Germinal center (tissue), 1 donor: ENCODE data around the gene SLC12A9.
"Not testable (repeated sequence)": the region's sequence is repeated elsewhere in the genome, so short reads cannot be mapped to it uniquely, and the experiment has no call there.

Experiments used
- DNase-seq: peaks from one replicate; pipeline ENCODE4 v3.0.0; 2012; ENCODE audit warnings: mixed read lengths, low spot score

Gene SLC12A9

DNA sequence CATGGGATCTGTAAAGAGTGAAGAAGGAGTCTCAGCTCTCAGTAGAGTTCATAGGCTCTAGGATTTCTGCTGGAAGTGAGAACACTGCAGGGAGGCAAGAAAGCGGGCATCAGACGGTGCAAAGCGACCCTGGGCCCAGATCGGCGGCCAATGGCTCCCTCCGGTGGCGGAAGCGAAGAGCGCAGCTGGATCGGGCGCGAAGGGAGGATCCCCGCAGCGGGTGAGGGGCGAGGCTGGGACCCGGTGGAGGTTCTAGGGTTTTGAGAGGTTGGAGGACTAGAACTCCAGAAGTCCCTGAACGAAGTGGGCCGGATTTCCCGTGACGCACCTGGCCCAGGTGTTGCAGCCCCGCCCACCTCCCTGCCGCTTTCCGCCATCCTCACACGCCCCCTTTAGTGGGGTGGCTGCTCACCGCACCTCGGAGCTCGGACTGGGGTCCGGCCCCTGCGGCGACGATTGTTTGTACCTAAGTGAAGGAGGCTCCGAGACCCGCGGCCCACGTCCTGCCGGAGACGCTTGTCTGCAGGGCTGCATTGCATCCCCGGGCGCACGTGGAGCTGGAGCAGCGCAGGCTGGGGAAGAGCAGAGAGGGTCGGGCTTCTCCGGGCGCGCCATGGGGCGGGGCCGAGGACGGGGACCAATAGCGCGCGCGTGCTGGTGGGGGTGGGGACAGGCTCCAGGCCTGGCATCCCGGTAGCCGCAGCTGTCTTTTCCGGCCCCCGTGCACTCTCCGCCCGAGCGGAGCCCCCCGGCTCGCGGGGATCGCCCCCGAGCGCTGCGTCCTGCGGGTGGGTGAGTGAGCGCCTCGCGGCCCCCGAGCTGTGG, at the start of gene SLC12A9:
Gene SLC12A9 (plus strand): TSS at position 666 of the 825 bp plus-strand sequence. CDS start 1,485 bp downstream, outside the sequence.
- DNase-seq, result peak; percentile 95

- peak; percentile 42 for DNase-seq
Measured at GRCh38 chr7:100802951-100803350, 49.6 kb upstream of the SLC12A9 start.

DNA sequence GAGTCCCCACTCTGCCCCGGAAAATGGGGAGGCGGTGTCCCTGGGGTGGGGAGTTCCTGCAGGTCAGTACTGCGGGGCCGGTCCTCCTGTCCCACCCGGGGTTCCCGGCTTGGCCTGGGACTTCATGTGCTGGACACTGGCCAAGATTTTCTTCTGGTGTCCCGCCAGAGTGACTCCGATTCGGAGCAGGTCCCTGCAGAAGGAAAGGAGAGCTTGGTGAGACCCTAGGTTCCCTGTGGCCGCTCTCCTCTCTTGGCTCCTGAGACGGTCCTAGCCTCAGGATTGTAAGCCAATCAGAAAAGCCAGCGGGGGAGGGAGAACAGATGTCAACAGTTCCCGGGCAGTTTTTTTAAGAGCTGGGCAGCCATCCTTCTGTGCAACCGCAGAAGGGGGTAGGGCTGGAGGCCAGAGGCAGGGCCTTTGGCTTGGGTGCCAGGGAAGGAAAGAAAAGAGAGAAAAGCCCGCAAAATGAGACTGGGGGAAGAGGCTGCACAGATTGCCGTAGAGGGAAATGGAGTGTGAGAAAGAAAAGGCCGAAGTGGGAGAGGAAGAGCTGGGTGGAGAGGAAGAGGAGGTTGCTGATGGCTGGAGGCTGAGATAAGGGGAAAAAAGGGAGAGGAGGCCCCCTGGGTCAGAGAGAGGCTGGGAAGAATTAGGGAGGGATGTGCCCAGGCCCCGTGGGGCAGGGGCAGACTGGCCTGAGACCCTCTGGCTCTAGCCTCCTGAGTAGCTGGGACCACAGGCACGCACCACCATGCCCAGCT, 48.9 kb upstream of the SLC12A9 start:
- peak; percentile 94 for DNase-seq

GRCh38 chr7:100804681-100805431, 47.7 kb upstream of the SLC12A9 start:
- no peak for DNase-seq

DNA sequence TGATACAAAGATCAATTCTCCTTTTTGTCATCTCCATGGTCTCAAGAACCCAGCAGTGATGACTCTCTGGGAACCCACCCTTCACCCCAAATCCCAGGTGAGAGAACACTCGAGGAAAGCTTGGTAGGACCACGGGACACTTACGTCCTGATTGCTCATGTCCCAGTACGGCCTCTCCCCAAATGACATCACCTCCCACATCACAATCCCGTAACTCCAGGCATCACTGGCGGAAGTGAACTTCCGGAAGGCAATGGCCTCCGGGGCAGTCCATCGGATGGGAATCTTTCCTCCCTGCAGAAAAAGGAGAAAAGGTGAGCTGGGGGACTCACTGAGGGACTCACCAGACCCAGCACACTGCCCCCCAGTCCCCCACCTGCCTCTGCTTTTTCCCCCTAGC, 46.2 kb upstream of the SLC12A9 start:
- DNase-seq, result no peak

- not testable (repeated sequence) for DNase-seq
Measured at GRCh38 chr7:100806883-100807282, 45.6 kb upstream of the SLC12A9 start.

DNA sequence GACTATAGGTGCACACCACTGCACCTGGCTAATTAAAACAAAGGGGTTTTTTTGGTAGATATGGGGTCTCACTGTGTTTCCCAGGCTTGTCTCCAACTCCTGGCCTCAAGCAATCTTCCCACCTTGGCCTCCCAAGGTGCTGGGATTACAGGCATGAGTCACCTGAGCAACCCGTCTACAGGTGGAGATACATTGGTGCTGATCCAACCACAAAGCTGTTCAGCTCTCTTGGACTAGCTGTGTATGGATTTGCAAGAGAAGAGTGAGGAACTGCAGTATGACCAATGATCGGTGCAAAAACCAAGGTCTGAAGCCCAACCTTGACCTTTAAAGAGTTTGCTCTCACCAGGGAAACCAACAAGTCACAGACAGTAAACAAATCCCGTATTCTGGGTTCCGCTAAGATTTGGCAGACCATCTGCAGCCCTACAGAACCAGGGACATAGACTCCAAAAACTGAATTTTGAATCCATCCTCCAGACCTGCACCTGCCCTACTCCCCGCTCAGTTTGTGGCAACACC, 44.1 kb upstream of the SLC12A9 start:
- DNase-seq, result no peak

DNA sequence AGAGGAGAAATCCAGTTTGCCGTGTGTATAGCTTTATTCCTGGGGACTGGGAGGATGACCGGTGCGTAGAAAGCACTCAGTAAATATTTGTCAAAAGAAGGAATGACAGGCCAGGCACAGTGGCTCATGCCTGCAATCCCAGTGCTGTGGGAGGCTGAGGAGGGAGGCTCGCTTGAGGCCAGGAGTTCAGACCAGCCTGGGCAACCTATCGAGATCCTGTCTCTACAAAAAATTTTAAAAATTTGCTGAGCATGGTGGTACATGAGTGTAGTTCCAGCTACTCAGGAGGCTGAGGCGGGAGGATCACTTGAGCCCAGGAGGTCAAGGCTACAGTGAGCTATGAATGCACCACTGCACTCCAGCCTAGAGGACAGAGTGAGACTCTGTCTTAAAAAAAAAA, 41.0 kb upstream of the SLC12A9 start:
- no peak for DNase-seq

DNA sequence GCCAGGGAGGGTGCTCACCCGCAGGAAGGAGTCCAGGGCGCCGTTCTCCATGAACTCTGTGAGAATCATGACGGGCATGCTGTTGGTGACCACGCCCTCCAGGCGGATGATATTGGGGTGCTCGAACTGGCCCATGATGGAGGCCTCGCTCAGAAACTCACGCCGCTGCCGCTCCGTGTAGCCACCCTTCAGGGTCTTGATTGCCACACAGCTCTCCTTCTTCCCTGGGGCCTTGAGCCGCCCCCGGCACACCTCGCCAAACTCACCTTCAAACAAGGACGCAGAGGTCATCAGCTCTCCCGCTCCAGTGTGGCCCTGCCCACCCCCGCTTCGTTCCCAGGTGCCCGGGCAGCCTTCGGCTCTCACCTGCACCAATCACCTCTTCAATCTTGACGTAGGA, 39.8 kb upstream of the SLC12A9 start:
- DNase-seq, result no peak

DNA sequence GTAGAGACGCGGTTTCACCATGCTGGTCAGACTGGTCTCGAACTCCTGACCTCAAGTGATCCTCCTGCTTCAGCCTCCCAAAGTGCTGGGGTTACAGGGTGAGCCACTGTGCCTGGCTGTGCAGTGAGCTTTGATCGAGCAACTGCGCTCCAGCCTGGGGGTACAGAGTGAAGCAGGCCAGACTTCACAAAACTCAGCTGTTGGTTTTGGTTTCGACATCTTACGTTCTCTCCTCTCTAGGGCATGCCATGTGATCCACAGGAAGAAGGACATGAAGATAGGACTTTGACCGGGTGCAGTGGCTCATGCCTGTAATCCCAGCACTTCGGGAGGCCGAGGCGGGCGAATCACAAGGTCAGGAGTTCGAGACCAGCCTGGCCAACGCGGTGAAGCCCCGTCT, 36.0 kb upstream of the SLC12A9 start:
- not testable (repeated sequence) for DNase-seq

- DNase-seq, result no peak
Measured at GRCh38 chr7:100817097-100817496, 35.4 kb upstream of the SLC12A9 start.

DNA sequence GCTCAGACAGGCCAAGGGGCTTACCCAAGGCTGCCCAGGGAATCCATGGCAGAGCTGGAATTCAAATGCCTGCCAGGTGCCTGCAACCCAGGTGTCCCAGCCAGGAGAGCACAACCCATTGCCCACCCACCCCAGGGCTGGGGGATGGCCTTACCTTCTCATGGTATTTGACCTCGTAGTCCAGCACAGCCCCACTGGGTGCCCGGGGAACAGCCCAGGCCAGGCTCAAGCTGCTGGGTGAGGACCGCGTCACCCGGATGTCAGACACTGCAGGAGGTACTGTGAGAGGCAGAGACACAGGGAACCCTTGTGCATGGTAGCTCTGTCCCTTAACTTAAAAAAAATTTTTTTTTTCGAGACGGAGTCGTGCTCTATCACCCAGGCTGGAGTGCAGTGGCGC, 34.1 kb upstream of the SLC12A9 start:
- DNase-seq, result no peak

GRCh38 chr7:100818825-100819224, 33.7 kb upstream of the SLC12A9 start:
- DNase-seq, result no peak

GRCh38 chr7:100819586-100819985, 32.9 kb upstream of the SLC12A9 start:
- DNase-seq, result no peak

DNA sequence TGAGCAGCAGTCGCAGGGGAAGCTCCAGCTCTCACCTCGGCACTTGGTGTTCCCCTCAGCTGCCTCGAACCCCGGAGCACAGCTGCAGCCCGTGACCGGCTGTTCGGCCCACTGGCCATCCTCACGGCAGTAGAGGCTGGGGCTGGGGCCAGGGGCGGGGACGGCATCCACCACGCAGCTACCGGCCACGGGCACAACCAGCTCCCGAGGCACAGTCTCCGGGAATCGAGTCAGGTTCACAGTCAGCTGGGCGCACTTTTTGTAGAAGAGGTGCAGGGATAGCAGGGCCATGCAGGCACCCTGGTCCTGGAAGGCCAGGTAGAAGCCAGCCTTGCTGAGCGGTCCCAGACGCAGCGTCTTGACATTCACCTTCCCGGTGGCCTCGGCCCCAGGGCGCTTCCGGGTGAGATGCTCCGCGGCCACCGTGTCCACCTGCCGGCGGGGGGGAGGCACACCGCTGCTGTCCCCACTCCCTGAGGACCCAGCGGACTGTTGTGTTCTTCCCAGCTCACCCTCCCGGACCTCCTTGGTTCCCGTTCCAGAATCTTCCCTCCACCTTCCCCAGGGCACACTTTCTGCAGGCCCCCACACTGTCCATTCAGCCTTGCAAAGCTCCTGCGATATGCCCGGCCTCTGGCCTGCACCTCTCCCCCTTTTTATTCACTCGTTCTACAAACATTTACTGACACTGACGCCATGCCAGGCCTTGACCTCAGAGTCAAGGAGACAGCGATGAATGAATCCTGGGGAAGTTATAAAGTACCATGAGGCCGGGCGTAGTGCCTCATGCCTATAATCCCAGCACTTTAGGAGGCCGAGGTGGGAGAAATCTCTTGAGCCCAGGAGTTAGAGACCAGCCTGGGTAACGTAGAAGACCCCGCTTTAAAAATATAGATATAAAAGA, 30.0 kb upstream of the SLC12A9 start:
- DNase-seq, result no peak

- no peak for DNase-seq
Measured at GRCh38 chr7:100823140-100823525, 29.4 kb upstream of the SLC12A9 start.

- no peak for DNase-seq
Measured at GRCh38 chr7:100823534-100823933, 29.0 kb upstream of the SLC12A9 start.

DNA sequence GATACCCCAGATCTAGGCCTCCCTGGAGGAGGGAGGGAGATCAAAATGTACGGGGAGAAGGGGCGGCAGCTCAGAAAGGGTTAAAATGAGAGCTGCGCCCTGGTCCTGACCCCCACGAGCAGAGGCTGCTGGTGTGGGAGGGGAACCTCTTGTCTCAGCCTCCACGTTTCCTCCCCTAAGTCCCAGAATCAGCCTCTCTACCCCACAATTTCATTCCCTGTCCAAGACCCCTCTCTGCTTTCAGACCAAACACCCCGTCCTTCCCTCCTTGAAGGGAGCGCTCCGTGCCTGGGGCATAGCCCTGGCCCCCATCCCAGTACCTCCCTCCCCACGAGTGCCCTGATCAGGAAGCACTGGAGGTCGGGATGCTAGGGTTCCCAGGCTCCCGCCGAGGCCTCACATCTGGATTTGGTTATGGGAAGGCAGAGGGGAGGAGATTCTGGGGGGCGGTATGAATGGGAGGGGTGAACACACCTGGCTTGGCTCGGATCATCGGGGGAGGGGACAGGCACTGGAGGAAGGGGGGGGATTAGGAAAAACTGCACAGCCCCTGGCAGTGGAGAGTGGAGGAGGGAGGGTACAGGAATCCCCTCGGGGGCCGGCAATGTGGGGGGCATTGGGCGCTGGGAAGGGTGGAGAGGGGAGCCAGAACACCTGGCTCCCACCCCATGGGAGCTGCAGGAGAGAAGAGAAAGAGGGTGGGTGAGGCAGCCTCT, 27.9 kb upstream of the SLC12A9 start:
- no peak for DNase-seq

DNA sequence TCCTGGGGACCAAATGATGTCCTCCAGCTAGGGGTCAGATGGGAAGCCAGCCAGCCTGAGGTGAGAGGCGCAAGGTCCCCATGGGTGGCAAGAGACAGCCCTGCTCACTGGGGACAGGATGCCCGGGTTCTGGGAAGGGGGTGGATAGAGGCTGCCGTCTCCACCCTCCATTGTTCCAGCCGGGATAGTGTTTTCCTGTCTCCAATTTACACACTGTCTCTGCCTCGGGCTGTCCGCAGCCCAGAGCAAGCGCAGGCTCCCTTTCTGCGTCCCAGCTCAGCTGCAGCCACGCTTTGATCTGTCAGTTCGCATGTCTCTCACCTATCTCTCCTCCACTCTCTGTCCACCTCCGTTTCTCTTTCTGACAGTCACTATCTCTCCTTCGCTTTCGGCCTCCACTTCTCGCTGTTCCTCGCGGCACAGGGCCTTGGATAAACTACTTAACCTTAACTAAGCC, 27.3 kb upstream of the SLC12A9 start:
- DNase-seq, result no peak

- no peak for DNase-seq
Measured at GRCh38 chr7:100825751-100826513, 26.6 kb upstream of the SLC12A9 start.
